Panc1 (cell line): Measurements from ENCODE around the gene MOSMO.

Source experiments
- POLR2AphosphoS5 ChIP-seq: IDR thresholded peaks from 2 replicates; pipeline ENCODE4 v1.6.1; 2012; ENCODE audit warnings: mild to moderate bottlenecking, low read depth, low read length, moderate library complexity
- SIN3A ChIP-seq: IDR thresholded peaks from 2 replicates; pipeline ENCODE4 v1.6.1; 2012; ENCODE audit warnings: low read depth, mild to moderate bottlenecking, low read length, moderate library complexity, borderline replicate concordance; ENCODE audit not compliant: insufficient read depth
- TF ChIP-seq, protein P1 (sequence below): fragments of 450-650 bp; IDR thresholded peaks from 2 replicates; pipeline ENCODE4 v1.5.1; 2017; ENCODE audit warnings: mild to moderate bottlenecking
- TF ChIP-seq, protein P2 (sequence below), 2 experiments: IDR thresholded peaks; 2 replicates each; pipeline ENCODE4 v1.6.1; 2011 to 2012; ENCODE audit warnings: low read depth in 2 of 2, control low read depth in 1 of 2, low read length in 1 of 2, mild to moderate bottlenecking in 1 of 2, moderate library complexity in 1 of 2; ENCODE audit not compliant: insufficient read depth in 1 of 2

DNA sequence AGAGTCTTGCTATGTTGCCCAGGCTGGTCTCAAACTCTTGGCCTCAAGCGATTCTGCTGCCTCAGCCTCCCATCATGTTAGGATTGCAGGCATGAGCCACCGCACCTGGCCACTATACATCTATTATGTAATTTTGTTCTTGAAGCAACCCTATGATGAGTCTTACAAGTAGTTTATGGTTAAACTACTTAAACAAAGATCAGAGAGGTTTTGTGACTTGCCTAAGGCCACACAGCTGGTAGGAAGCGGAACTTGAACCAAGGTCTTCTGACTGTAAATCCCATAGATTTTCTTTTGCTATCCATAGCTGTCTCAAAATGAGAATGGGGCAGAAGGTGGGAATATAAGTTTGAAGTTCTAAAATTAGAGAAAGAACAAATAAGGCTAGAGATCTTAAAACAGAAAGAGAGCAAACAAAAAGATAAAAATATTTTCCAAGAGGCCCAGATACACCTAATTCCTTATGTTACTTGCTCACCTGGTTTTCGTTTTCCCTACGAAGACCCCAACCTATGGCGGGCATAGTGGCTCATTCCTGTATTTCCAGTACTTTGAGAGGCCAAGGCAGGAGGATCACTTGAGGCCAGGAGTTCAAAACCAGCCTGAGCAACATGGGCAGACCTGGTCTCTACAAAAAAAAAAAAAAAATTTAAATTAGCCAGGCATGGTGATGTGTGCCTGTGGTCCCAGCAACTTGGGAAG is 116.8 kb downstream of the MOSMO start:
- TF ChIP-seq, protein P1, sequence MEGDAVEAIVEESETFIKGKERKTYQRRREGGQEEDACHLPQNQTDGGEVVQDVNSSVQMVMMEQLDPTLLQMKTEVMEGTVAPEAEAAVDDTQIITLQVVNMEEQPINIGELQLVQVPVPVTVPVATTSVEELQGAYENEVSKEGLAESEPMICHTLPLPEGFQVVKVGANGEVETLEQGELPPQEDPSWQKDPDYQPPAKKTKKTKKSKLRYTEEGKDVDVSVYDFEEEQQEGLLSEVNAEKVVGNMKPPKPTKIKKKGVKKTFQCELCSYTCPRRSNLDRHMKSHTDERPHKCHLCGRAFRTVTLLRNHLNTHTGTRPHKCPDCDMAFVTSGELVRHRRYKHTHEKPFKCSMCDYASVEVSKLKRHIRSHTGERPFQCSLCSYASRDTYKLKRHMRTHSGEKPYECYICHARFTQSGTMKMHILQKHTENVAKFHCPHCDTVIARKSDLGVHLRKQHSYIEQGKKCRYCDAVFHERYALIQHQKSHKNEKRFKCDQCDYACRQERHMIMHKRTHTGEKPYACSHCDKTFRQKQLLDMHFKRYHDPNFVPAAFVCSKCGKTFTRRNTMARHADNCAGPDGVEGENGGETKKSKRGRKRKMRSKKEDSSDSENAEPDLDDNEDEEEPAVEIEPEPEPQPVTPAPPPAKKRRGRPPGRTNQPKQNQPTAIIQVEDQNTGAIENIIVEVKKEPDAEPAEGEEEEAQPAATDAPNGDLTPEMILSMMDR = no peak
- TF ChIP-seq, protein P2, sequence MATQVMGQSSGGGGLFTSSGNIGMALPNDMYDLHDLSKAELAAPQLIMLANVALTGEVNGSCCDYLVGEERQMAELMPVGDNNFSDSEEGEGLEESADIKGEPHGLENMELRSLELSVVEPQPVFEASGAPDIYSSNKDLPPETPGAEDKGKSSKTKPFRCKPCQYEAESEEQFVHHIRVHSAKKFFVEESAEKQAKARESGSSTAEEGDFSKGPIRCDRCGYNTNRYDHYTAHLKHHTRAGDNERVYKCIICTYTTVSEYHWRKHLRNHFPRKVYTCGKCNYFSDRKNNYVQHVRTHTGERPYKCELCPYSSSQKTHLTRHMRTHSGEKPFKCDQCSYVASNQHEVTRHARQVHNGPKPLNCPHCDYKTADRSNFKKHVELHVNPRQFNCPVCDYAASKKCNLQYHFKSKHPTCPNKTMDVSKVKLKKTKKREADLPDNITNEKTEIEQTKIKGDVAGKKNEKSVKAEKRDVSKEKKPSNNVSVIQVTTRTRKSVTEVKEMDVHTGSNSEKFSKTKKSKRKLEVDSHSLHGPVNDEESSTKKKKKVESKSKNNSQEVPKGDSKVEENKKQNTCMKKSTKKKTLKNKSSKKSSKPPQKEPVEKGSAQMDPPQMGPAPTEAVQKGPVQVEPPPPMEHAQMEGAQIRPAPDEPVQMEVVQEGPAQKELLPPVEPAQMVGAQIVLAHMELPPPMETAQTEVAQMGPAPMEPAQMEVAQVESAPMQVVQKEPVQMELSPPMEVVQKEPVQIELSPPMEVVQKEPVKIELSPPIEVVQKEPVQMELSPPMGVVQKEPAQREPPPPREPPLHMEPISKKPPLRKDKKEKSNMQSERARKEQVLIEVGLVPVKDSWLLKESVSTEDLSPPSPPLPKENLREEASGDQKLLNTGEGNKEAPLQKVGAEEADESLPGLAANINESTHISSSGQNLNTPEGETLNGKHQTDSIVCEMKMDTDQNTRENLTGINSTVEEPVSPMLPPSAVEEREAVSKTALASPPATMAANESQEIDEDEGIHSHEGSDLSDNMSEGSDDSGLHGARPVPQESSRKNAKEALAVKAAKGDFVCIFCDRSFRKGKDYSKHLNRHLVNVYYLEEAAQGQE (IDR thresholded peaks at IDR 0.05; ENCODE audit: insufficient read depth in 1 of 2, low read depth in 2 of 2, low read length in 1 of 2) = no peak
- TF ChIP-seq POLR2AphosphoS5 (no peak), SIN3A (no peak)
